ENCODE measurements around the gene CBX3.
"Not testable (repeated sequence)": the region's sequence is repeated elsewhere in the genome, so short reads cannot be mapped to it uniquely, and the experiment has no call there.

CBX3 gene

GRCh38 chr7:26201247-26202018 lies at the start of gene CBX3:
CBX3 (plus strand) TSS chr7:26201745; CDS start chr7:26202999, 1,254 bp downstream.
- peak; percentile 93 for DNase-seq

- DNase-seq = peak; percentile 88
Measured at GRCh38 chr7:26151953-26152781, 49.4 kb upstream of the CBX3 start, which contains the start of gene NFE2L3. NFE2L3 (plus strand) TSS chr7:26152198; CDS start chr7:26152499, 301 bp downstream.

GRCh38 chr7:26152782-26153240 lies 48.7 kb upstream of the CBX3 start:
- DNase-seq = not testable (repeated sequence)

GRCh38 chr7:26153241-26153822 lies 48.2 kb upstream of the CBX3 start:
- no peak for DNase-seq

- DNase-seq = peak; percentile 51
Measured at GRCh38 chr7:26153823-26154783, 47.4 kb upstream of the CBX3 start.

- no peak for DNase-seq
Measured at GRCh38 chr7:26155531-26156375, 45.8 kb upstream of the CBX3 start.

GRCh38 chr7:26156451-26157420 lies 44.8 kb upstream of the CBX3 start:
- peak; percentile 85 for DNase-seq

GRCh38 chr7:26157520-26158105 lies 43.9 kb upstream of the CBX3 start:
- no peak for DNase-seq

- no peak for DNase-seq
Measured at GRCh38 chr7:26159243-26159642, 42.3 kb upstream of the CBX3 start.

GRCh38 chr7:26160896-26161295 lies 40.6 kb upstream of the CBX3 start:
- DNase-seq = no peak

- no peak for DNase-seq
Measured at GRCh38 chr7:26162431-26162830, 39.1 kb upstream of the CBX3 start.

- not testable (repeated sequence) for DNase-seq
Measured at GRCh38 chr7:26163804-26164203, 37.7 kb upstream of the CBX3 start.

GRCh38 chr7:26165950-26166683 lies 35.4 kb upstream of the CBX3 start:
- DNase-seq = no peak

- DNase-seq = no peak
Measured at GRCh38 chr7:26166684-26167266, 34.8 kb upstream of the CBX3 start.

GRCh38 chr7:26167303-26167934 lies 34.1 kb upstream of the CBX3 start:
- DNase-seq = peak; percentile 70

- DNase-seq = no peak
Measured at GRCh38 chr7:26168458-26169023, 33.0 kb upstream of the CBX3 start.

- DNase-seq = no peak
Measured at GRCh38 chr7:26169271-26169670, 32.3 kb upstream of the CBX3 start.

GRCh38 chr7:26170663-26171062 lies 30.9 kb upstream of the CBX3 start:
- no peak for DNase-seq

Measured in CD4-positive, alpha-beta T cell treated with Interleukin-10 for 1 hour (primary cell).